Measurements from ENCODE around the gene UQCC2.

DNA sequence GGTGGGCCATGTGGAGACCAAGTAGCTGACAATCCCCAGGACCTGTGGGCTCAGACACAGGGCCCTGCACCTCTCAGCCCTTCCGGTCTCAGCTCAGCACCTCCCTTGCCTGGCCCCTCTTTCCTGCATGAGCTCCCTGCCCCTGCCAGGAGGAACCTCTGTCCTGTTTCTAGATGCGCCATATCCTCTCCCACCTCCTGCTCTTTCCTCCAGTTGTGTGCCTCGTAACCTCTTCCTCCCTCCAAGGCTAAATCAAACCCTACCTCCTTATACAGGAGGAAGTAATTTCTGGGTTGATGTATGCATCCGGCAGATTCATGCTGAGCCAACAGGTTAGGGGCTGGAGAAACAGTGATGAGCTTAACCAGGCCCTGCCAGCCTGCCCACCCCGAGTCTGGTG, 59.5 kb downstream of the UQCC2 start:
- TF ChIP-seq ASH2L (IDR thresholded peaks at IDR 0.05; ENCODE audit: low read length) = no peak
- TF ChIP-seq CHD2 (IDR thresholded peaks at IDR 0.05; ENCODE audit: low read length) = no peak
- TF ChIP-seq, protein P1, sequence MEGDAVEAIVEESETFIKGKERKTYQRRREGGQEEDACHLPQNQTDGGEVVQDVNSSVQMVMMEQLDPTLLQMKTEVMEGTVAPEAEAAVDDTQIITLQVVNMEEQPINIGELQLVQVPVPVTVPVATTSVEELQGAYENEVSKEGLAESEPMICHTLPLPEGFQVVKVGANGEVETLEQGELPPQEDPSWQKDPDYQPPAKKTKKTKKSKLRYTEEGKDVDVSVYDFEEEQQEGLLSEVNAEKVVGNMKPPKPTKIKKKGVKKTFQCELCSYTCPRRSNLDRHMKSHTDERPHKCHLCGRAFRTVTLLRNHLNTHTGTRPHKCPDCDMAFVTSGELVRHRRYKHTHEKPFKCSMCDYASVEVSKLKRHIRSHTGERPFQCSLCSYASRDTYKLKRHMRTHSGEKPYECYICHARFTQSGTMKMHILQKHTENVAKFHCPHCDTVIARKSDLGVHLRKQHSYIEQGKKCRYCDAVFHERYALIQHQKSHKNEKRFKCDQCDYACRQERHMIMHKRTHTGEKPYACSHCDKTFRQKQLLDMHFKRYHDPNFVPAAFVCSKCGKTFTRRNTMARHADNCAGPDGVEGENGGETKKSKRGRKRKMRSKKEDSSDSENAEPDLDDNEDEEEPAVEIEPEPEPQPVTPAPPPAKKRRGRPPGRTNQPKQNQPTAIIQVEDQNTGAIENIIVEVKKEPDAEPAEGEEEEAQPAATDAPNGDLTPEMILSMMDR (IDR thresholded peaks at IDR 0.05; ENCODE audit: control extremely low read depth in 1 of 3, insufficient read depth in 1 of 3, low read depth in 1 of 3, low read length in 3 of 3) = no peak
- no peak for TF ChIP-seq TEAD4 (IDR thresholded peaks at IDR 0.05; ENCODE audit: low read depth, low read length)
- TF ChIP-seq JUN (IDR thresholded peaks at IDR 0.05; ENCODE audit: low read depth, low read length) = no peak
- TF ChIP-seq SRF (IDR thresholded peaks at IDR 0.05; ENCODE audit: low read depth, low read length) = no peak
- TF ChIP-seq RBBP5 (IDR thresholded peaks at IDR 0.05; ENCODE audit: borderline replicate concordance, low read depth, low read length) = no peak
